Loucy (cell line): ENCODE results near the gene NPIPB2.

Source experiments
- H2AFZ ChIP-seq: fragments of 200-600 bp; sonication (generic); 2 replicates; pipeline ENCODE4 v1.6.0; 2016; ENCODE audit warnings: antibody characterized with exemption, mild to moderate bottlenecking, low read length, moderate library complexity
- H3F3A ChIP-seq: fragments of 200-600 bp; 2 replicates; pipeline ENCODE4 v1.6.0; 2016; ENCODE audit warnings: antibody characterized with exemption, low read depth, mild to moderate bottlenecking
- H3K27me3 ChIP-seq: fragments of 200-600 bp; sonication (generic); 2 replicates; pipeline ENCODE4 v1.6.1; 2014; ENCODE audit warnings: low read length, mild to moderate bottlenecking; ENCODE audit not compliant: insufficient read depth, poor library complexity, severe bottlenecking
- H3K36me3 ChIP-seq: fragments of 200-600 bp; sonication (generic); 2 replicates; pipeline ENCODE4 v1.6.1; 2016; ENCODE audit warnings: low read length; ENCODE audit not compliant: insufficient read depth
- H3K4me1 ChIP-seq: fragments of 200-600 bp; sonication (generic); 2 replicates; pipeline ENCODE4 v1.5.1; 2014; ENCODE audit warnings: low read length, mild to moderate bottlenecking; ENCODE audit not compliant: insufficient read depth, poor library complexity, severe bottlenecking
- H3K4me2 ChIP-seq: fragments of 200-600 bp; sonication (generic); 2 replicates; pipeline ENCODE4 v1.6.0; 2014; ENCODE audit warnings: antibody characterized with exemption, low read length, low read depth, mild to moderate bottlenecking; ENCODE audit not compliant: poor library complexity, severe bottlenecking
- H3K4me3 ChIP-seq: fragments of 200-600 bp; sonication (generic); 2 replicates; pipeline ENCODE4 v1.5.1; 2014; ENCODE audit warnings: low read length, mild to moderate bottlenecking, mixed read lengths; ENCODE audit not compliant: poor library complexity, severe bottlenecking
- H3K79me2 ChIP-seq: fragments of 200-600 bp; sonication (generic); 2 replicates; pipeline ENCODE4 v1.6.1; 2014; ENCODE audit warnings: low read length; ENCODE audit not compliant: insufficient read depth
- H3K9ac ChIP-seq: fragments of 200-600 bp; sonication (generic); 2 replicates; pipeline ENCODE4 v1.6.0; 2014; ENCODE audit warnings: mild to moderate bottlenecking, low read depth, low read length, moderate library complexity; ENCODE audit not compliant: poor library complexity, severe bottlenecking
- H3K9me2 ChIP-seq: fragments of 200-600 bp; sonication (generic); replicated peaks from 2 replicates; pipeline ENCODE4 v1.6.1; 2016; ENCODE audit warnings: low read depth, low read length, mixed read lengths
- H3K9me3 ChIP-seq: fragments of 200-600 bp; sonication (generic); 2 replicates; pipeline ENCODE4 v1.6.1; 2014; ENCODE audit warnings: mild to moderate bottlenecking, antibody characterized with exemption, low read length, low read depth; ENCODE audit not compliant: insufficient read depth
- H4K20me1 ChIP-seq: fragments of 200-600 bp; sonication (generic); 2 replicates; pipeline ENCODE4 v1.6.0; 2014; ENCODE audit warnings: antibody characterized with exemption, low read length, mild to moderate bottlenecking; ENCODE audit not compliant: insufficient read depth, poor library complexity, severe bottlenecking
- CTCF ChIP-seq: fragments of 200-600 bp; sonication (generic); conservative IDR thresholded peaks from 2 replicates; pipeline ENCODE4 v1.5.1; 2014; ENCODE audit warnings: mild to moderate bottlenecking, antibody characterized with exemption, low read length
- EZH2phosphoT487 ChIP-seq: fragments of 200-600 bp; IDR thresholded peaks from 2 replicates; pipeline ENCODE4 v1.6.1; 2018; ENCODE audit warnings: antibody characterized with exemption, mild to moderate bottlenecking, moderate library complexity, borderline replicate concordance

The NPIPB2 gene

GRCh38 chr16:11877374-11877773 is 64.5 kb downstream of the NPIPB2 start:
- Histone ChIP-seq H4K20me1 (no peaks in the 10 kb centered on the region), H3F3A (no peaks in the 10 kb centered on the region), H3K4me3 (no peak overlapping the region)

More at GRCh38 chr16:11877374-11877773, 64.5 kb downstream of the NPIPB2 start:
- Histone ChIP-seq H3K27me3 (no peaks in the 10 kb centered on the region), H2AFZ (no peak overlapping the region), H3K9me3 (no peaks in the 10 kb centered on the region), H3K4me1 (no peaks in the 10 kb centered on the region), H3K4me2 (no peak overlapping the region), H3K79me2 (no peaks in the 10 kb centered on the region), H3K36me3 (peaks cover 66% of the 10 kb centered on the region; the same call in 1 of the 2 replicates), H3K9ac (no peak overlapping the region), H3K9me2 (no peaks in the 10 kb centered on the region)
- no peak for TF ChIP-seq EZH2phosphoT487
- TF ChIP-seq CTCF: no peak
